Type B pancreatic cell (in vitro differentiated cells): ENCODE data around the gene SCRT2. TPM values are rescaled to one million over a fixed set of nuclear protein-coding genes. Genes with fewer than 3 reads are reported as not detected.

Experiments used
- DNase-seq: peaks from one replicate; pipeline ENCODE4 v3.0.0; 2021; ENCODE audit warnings: mixed read lengths; ENCODE audit not compliant: unreplicated experiment; ENCODE audit errors: extremely low spot score
- H3K27ac Mint-ChIP-seq: 2 replicates; pipeline ENCODE4 v1.8.0; 2021; ENCODE audit warnings: mild to moderate bottlenecking, mixed read lengths
- H3K27me3 Mint-ChIP-seq: 2 replicates; pipeline ENCODE4 v1.8.0; 2021; ENCODE audit warnings: mixed read lengths
- H3K36me3 Mint-ChIP-seq: 2 replicates; pipeline ENCODE4 v1.8.0; 2021; ENCODE audit warnings: mixed read lengths
- H3K4me1 Mint-ChIP-seq: one replicate; pipeline ENCODE4 v1.8.0; 2021; ENCODE audit warnings: mixed read lengths; ENCODE audit not compliant: unreplicated experiment
- H3K4me3 Mint-ChIP-seq: 2 replicates; pipeline ENCODE4 v1.8.0; 2021; ENCODE audit warnings: mild to moderate bottlenecking, mixed read lengths
- H3K9me3 Mint-ChIP-seq: 2 replicates; pipeline ENCODE4 v1.8.0; 2021; ENCODE audit warnings: mixed read lengths
- total RNA-seq: library from RNA; stranded (reverse); gene quantifications from 2 replicates; pipeline ENCODE4 v1.2.1, GENCODE V29; 2021; ENCODE audit warnings: low replicate concordance
- TF ChIP-seq, protein P1 (sequence below): fragments of 200-600 bp; sonication (generic); conservative IDR thresholded peaks from 2 replicates; pipeline ENCODE4 v1.5.0; 2021; ENCODE audit warnings: antibody characterized with exemption, mild to moderate bottlenecking

SCRT2 gene
- total RNA-seq, 1 donor from 2014 or later: 0.36 TPM

DNA sequence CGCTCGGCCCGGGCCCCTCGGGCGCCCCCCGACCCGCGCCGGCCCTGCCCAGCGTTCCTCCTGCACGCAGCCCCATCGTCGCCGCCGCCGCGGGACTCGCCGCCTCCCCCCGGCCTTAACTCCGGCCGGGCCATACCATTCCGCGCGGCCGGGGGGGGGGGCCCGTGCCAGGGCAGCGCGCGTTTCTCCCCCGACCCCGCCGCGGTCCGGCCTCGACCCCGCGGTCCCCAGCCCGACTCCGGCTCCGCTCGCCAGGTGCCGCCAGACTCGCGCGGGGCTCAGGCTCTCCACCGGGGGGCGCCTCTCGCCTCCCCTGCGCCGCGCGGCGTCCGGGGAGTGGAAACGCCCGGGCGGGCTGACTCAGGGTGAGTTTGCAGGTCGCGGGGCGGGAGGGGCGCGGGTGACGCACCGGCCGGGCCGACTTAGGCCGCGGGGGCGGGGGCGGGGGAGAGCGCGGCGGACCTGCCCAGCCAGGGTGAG is 22.5 kb downstream of the SCRT2 start, which contains the start of gene SRXN1:
Gene SRXN1, minus strand, starts transcription at position 91 of the 480 bp plus-strand sequence. Its CDS starts 15 bp downstream, at position 76.
- Mint-ChIP-seq H3K27ac (peak within 1 kb of the TSS; percentile 65), H3K4me1 (peaks cover 23% of the 10 kb centered on the region), H3K27me3 (peaks cover 27% of the 10 kb centered on the region), H3K36me3 (peaks cover 9% of the 10 kb centered on the region), H3K9me3 (no peaks in the 10 kb centered on the region), H3K4me3 (peak within 1 kb of the TSS; percentile 84)
- TF ChIP-seq, protein P1, sequence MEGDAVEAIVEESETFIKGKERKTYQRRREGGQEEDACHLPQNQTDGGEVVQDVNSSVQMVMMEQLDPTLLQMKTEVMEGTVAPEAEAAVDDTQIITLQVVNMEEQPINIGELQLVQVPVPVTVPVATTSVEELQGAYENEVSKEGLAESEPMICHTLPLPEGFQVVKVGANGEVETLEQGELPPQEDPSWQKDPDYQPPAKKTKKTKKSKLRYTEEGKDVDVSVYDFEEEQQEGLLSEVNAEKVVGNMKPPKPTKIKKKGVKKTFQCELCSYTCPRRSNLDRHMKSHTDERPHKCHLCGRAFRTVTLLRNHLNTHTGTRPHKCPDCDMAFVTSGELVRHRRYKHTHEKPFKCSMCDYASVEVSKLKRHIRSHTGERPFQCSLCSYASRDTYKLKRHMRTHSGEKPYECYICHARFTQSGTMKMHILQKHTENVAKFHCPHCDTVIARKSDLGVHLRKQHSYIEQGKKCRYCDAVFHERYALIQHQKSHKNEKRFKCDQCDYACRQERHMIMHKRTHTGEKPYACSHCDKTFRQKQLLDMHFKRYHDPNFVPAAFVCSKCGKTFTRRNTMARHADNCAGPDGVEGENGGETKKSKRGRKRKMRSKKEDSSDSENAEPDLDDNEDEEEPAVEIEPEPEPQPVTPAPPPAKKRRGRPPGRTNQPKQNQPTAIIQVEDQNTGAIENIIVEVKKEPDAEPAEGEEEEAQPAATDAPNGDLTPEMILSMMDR: peak; percentile 79
- peak; percentile 92 for DNase-seq

DNA sequence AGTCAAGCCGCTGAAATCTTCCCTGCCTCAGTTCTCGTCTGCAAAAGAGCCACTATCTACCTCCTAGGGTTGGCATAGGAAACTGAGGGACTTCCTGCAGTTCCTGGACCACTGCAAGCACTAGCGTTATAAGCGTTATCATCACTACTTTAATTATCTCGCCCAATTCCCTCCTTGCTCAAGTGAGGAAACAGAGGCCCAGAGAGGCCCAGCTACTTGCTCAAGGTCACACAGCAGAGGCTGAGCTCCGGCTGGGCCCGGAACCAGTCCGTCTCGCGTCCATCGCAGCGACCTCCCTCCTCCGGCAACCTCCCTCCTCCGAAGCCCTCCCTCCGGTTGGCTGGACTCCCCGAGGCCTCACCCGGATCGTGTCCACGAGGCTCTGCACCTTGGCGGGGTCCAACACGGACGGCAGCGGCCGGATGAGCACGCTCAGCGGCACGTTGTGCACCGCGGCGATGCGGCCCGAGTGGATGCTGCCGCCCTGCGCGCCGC is 22.9 kb downstream of the SCRT2 start:
- TF ChIP-seq, protein P1: no peak

DNA sequence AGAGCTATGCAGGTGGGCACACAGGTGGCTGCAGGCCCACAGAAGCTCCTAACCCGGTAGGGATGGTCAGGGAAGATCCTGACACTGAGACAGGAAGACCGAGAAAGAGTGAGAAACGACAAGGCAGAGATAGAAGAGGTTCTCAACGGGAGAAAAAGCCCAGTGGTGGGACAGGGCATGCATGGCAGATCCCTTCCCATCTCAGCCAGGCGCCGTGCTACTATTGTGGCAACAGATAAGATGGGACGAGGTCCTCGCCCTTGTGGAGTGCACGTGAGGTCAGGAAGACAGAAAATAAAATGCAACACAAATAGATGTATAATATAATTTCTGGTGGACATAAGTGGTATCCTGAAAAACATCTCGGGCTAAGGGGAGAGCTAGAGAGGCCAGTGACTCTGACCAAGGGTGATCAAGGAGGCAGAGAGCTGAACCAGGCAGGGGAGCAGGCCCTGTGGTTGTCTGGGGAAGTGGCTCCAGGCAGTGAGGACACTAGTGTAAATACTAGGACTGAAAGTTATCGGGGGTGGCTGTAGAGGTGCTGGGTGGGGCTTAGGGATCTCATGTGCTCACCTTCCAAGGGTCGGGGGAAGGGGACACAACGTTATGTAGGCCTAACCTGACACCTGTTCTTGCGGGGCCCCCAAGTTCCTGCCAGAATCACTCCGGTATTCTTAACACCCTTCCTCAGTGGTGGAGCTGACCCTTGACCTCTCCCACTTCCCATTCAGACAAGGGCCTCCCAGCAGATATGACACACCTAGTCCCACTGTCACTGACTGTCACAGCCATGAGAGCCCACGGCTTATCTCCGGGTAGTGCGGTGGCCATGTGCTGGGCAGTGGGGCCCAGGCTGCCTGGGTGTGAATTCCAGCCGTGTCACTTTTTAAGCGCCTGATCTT is 23.6 kb downstream of the SCRT2 start:
- Mint-ChIP-seq H3K9me3 (no peaks in the 10 kb centered on the region), H3K36me3 (peaks cover 14% of the 10 kb centered on the region), H3K27me3 (peaks cover 19% of the 10 kb centered on the region), H3K4me3 (peak overlapping the region; percentile 80), H3K27ac (peak overlapping the region; percentile 65), H3K4me1 (peaks cover 23% of the 10 kb centered on the region)
- TF ChIP-seq, protein P1: no peak
- no peak for DNase-seq

More for the DNA sequence above, 22.9 kb downstream of the SCRT2 start:
- Mint-ChIP-seq H3K36me3 (peaks cover 14% of the 10 kb centered on the region), H3K4me3 (peak overlapping the region; percentile 80), H3K9me3 (no peaks in the 10 kb centered on the region), H3K4me1 (peaks cover 23% of the 10 kb centered on the region), H3K27me3 (peaks cover 22% of the 10 kb centered on the region), H3K27ac (peak overlapping the region; percentile 65)
- no peak for DNase-seq

DNA sequence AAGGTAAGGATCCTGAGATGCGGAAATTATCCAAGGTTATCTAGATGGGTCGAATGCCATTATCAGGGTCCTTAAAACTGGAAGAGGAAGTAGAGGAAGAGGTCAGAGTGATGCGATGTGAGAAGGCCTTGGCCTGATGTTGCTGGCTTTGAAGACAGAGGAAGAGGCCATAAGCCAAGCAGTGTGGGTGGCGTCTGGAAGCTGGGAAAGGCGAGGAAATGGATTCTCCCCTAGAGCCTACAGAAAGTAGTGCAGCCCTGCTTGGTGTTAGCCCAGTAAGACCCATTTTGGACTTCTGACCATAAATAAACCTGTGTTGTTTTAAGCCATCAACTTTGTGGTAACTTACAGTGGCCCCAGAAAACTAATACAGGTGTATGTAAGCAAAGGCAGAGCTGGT is 24.6 kb downstream of the SCRT2 start:
- TF ChIP-seq, protein P1: peak; percentile 52
- Mint-ChIP-seq H3K27ac (peak overlapping the region; percentile 32), H3K4me1 (peaks cover 26% of the 10 kb centered on the region), H3K4me3 (peak overlapping the region; percentile 80), H3K27me3 (peaks cover 12% of the 10 kb centered on the region), H3K9me3 (no peaks in the 10 kb centered on the region), H3K36me3 (peaks cover 14% of the 10 kb centered on the region)
- DNase-seq: no peak

DNA sequence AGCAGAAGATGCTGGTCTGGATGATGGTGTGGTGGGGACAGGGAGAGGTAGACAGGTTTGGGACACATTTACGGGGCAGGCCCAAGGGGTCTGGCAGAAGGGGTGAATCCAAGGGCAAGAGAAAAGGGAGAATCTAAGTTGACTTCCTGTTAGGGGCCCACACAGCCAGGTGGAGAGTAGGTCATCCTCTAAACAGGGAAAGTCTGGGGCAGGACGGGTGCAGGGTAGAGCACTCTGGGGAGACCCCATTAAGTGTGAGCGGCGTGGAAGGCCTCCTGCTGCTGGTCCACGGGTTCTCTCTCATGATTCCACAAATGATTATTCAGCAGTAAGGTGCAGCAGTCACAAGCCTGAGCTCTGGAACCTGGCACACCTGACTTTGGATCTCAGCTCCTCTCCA is 25.3 kb downstream of the SCRT2 start:
- no peaks in the 10 kb centered on the region for H3K9me3 Mint-ChIP-seq
- TF ChIP-seq, protein P1: no peak
- H3K4me3 Mint-ChIP-seq: no peak overlapping the region
- no peak overlapping the region for H3K27ac Mint-ChIP-seq
- peaks cover 26% of the 10 kb centered on the region for H3K4me1 Mint-ChIP-seq
- H3K36me3 Mint-ChIP-seq: peaks cover 14% of the 10 kb centered on the region
- DNase-seq: no peak
- H3K27me3 Mint-ChIP-seq: peaks cover 7% of the 10 kb centered on the region
